Activated CD4-positive, CD25-positive, alpha-beta regulatory T cell treated with anti-CD3 and anti-CD28 coated beads, Interleukin-2, amount 50 U/mL, for 16 hours (primary cell): ENCODE data around the gene EEF1AKMT4.
A peak's percentile ranks its signal among the peaks of the same experiment; 100 is the strongest.
"Not testable (repeated sequence)": the region's sequence is repeated elsewhere in the genome, so short reads cannot be mapped to it uniquely, and the experiment has no call there.

Experiments
- DNase-seq: peaks from one replicate; pipeline ENCODE4 v3.0.0-alpha.2; 2020; ENCODE audit warnings: low read depth, low spot score

The EEF1AKMT4 gene

DNA sequence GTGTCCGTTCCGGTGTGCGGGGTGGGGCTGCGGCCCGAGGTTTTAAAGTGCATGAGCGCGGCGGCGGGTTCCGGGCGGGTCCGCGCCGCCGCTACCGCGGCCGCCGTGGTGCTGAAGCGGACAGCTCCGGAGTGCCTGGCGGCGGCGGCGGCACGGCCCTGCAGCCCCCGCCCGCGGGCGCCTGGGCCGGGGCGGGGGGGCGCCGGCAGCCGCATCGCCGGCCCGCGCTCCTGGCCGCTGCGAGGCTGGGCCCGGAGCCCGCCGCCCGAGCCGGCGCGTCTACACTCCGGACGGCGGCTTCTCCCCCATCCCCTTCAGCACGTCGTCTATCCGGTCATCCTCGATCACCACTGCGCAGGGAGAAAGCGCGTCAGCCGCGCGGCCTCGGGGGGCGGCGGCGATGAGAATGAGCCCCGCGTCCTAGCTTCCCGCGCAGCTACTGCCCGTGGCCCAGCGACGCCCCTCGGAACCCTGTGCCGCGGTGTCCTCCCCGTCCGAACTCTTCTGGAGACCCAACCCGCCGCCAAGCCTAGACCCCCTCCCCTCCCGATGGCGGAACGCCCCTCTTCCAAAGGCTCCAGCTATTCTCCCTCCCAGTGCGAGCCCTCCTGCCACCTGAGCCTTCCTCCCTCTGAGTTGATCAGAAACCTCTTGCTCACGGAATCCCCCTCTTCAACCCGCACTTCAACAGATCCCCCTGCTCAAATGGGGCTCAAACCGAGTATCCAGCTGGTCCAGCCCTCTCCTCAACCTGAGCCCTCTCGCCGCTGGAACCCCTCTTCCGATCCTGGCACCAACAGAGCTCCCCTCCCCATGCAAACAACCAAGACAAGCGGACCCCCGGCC, 10.6 kb downstream of the EEF1AKMT4 start:
- no peak for DNase-seq

DNA sequence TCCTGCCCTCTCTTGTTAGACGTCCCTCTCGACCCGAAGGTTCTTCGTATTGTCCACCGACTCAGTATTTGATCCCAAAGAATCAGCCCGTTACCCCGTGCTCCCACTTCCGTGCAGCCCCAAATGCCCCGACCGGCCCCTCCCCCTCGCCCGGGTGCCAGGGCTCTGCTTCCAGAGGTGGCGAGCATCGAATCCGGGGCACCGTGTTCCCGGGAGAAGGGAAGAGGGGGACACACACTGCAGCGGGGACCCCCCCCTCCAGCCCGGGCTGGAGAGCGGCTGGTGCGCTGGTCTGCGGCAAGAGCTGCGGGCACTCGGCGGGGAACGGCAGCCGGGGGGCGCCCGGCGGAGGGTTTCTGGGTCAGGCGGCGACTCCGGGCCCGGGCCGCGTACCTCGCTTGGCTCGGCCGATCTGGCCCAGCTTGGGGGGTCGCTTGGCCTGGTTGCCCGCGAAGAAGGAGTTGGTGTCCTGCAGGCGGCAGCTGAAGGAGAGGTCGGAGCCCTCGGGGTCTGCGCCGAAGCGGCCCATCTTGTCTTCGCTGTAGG, 11.3 kb downstream of the EEF1AKMT4 start:
- DNase-seq = no peak

DNA sequence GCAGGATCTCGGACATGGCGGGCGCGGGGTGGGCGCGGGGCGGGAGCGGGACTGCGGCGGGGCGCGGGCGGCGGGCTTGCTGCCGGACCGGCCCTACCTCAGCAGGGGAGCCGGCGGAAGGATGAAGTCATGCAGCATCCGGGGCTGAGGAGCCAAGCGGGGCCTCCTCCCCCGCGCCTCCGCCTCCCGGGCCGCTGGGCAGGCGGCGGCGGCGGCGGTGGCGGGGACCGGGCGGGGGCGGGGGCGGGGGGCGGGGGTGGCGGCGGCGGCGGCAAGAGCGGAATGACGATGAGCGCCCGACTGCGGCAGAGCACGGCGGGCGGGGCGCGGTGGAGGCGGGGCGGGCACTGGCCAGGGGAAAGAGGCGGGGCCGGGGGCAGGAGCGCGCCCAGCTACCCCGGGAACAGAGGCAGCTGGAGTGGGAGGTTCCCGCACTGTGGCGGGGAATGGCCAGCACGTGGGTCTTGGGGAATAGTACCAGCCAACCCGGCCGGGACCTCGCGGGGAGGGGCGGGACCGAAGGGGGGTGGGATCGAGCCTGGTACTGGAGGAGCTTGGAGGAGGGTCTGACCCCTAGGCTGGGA, 11.9 kb downstream of the EEF1AKMT4 start, which contains the start of gene CAMK2N2:
Gene CAMK2N2 (minus strand): TSS at position 284 of the 584 bp plus-strand sequence. CDS start 268 bp downstream, at position 16.
- no peak for DNase-seq

- no peak for DNase-seq
Measured at GRCh38 chr3:184261854-184262763, 12.6 kb downstream of the EEF1AKMT4 start.

- no peak for DNase-seq
Measured at GRCh38 chr3:184262764-184263179, 13.3 kb downstream of the EEF1AKMT4 start.

GRCh38 chr3:184267249-184267648, 17.8 kb downstream of the EEF1AKMT4 start:
- not testable (repeated sequence) for DNase-seq

DNA sequence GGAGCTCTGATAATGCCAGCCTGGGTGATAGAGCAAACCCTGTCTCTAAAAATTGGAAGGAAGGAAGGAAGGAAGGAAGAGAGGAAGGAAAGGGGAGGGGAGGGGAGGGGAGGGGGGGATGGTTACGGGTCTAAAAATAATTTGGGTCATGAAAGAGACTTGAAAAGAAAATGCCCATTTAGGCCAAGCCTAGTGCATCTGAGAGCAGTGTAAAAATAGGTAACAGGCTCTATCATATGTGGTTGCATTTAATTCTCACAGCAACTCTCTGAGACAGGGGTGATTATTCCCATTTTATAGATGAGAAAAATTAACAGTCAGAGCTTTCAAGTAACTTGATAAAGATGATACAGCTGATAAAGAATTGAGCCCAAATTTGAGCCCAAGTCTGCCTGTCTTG, 22.8 kb downstream of the EEF1AKMT4 start:
- no peak for DNase-seq

DNA sequence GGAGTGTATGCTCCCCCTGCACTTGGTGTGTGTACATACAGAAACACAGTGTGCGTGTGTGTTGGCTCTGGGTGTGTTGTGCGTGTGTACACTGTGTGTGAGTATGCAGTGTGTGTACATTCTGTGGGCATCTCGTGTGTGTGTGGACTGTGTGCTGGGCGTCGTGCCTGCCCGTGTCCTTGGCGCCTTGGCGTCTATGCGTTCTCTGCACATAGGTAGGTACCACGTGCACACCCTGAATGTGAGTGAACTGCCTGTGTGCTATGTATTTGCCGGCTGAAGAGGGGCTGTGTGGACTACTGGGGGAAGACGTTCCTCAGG, 25.9 kb downstream of the EEF1AKMT4 start:
- no peak for DNase-seq

DNA sequence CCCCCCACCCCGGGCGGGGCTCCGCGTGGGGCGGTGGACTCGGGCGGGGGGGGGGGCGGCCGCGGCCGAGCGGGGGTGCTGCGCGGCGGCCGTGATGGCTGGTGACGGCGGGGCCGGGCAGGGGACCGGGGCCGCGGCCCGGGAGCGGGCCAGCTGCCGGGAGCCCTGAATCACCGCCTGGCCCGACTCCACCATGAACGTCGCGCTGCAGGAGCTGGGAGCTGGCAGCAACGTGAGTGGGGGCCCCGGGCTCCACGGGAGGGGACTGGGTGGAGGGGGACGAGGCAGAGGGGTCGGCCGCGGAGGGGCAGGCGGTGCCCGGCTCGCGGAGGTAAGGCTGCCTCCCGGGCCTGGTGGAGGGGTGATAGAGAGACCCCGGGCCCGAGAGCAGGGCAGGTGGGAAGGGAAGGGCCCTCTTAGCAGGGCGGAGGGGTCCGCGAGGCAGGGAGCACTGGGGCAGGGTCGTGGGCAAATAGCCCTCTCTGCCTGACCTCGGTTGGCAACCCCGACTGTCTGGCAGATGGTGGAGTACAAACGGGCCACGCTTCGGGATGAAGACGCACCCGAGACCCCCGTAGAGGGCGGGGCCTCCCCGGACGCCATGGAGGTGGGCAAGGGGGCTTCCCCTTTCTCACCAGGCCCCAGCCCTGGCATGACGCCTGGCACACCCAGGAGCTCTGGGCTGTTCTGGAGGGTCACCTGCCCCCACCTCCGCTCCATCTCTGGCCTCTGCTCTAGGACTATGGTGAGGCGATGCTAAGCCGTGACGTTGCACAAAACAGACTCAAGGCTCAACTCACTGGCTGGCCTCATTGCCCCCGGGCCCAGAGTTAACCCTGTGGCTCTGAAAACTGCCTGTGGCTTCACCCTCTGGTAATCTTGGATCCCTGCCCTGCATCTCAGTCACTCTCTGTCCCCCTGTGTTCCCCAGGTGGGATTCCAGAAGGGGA, 26.8 kb downstream of the EEF1AKMT4 start, which contains the start of gene ECE2:
Gene ECE2 (plus strand): TSS at position 62 of the 950 bp plus-strand sequence. CDS start 132 bp downstream, at position 194.
- no peak for DNase-seq

GRCh38 chr3:184277366-184277765, 27.9 kb downstream of the EEF1AKMT4 start:
- no peak for DNase-seq

- no peak for DNase-seq
Measured at GRCh38 chr3:184282941-184283340, 33.5 kb downstream of the EEF1AKMT4 start.

- no peak for DNase-seq
Measured at GRCh38 chr3:184283681-184284080, 34.2 kb downstream of the EEF1AKMT4 start.

GRCh38 chr3:184284696-184285095, 35.2 kb downstream of the EEF1AKMT4 start:
- no peak for DNase-seq

DNA sequence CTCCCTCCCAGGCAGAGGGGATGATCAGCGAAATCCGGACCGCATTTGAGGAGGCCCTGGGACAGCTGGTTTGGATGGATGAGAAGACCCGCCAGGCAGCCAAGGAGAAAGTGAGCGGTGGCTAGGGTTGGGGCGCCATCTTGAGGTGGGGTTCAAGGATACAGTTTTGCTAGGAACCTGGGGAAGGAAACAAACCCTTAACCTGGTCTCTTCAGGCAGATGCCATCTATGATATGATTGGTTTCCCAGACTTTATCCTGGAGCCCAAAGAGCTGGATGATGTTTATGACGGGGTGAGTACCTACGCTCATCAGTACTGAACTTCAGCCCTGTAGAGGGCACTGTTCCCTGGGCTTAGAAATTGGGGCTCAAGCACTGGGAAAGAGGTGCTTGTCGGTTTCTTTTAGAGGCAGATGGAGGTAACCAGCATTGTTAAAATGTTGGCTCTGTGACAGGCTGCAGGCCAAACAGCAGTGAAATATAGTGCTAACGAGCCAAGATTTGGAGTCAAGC, 40.0 kb downstream of the EEF1AKMT4 start:
- peak; percentile 28 for DNase-seq

- no peak for DNase-seq
Measured at GRCh38 chr3:184290331-184290730, 40.9 kb downstream of the EEF1AKMT4 start.

DNA sequence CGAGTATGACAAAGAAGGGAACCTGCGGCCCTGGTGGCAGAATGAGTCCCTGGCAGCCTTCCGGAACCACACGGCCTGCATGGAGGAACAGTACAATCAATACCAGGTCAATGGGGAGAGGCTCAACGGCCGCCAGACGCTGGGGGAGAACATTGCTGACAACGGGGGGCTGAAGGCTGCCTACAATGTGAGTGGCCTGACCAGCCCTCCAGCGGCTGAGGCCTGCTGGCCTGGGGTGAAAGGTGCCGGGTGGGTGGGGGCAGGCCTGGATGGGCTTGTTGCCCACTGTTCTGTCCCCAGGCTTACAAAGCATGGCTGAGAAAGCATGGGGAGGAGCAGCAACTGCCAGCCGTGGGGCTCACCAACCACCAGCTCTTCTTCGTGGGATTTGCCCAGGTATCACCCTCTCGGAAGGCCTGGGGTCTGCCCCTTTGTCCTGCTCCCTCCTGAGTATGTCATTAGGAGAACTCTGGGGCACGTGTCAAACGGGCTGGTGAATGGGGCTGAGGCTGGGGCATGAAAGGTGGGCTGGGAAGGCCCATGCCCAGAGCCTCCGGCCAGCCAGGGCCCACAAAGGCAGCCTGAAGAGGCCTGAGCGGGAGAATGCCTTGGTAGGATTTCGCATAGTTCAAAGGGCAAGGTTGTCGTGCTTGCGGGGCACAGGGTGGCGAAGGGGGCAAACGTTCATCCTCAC, 41.7 kb downstream of the EEF1AKMT4 start:
- DNase-seq = no peak

DNA sequence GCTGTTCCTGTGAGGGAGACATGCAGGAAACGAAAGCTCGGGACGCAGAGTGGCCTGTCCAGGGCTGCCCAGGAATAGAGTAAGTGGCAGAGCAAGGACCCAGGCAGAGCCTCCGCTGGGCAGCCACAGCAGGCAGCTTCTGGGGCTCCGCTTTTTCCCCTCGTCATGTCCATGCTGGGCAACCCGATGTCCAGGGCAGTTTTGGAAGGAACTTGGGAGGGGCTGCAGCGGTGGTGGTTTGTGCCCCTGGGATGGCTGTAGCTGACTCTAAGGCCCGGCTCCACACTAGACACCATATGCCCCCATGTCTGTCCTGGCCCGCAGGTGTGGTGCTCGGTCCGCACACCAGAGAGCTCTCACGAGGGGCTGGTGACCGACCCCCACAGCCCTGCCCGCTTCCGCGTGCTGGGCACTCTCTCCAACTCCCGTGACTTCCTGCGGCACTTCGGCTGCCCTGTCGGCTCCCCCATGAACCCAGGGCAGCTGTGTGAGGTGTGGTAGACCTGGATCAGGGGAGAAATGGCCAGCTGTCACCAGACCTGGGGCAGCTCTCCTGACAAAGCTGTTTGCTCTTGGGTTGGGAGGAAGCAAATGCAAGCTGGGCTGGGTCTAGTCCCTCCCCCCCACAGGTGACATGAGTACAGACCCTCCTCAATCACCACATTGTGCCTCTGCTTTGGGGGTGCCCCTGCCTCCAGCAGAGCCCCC, 42.4 kb downstream of the EEF1AKMT4 start:
- DNase-seq = no peak

GRCh38 chr3:184295771-184296170, 46.3 kb downstream of the EEF1AKMT4 start:
- no peak for DNase-seq

DNA sequence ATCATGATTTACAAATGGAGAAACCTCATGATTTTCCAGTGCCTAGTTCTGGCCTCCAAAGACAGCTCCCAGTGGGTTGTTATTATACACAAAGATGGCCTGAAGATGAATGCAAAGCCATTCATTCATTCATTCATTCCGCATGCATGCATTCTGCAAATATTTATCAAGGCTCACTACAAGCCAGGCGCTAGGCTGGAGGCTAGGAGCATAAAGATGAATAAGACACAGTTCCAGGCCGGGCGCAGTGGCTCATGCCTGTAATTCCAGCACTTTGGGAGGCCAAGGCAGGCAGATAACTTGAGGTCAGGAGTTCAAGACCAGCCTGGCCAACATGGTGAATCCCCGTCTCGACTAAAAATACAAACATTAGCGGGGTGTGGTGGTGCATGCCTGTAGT, 47.1 kb downstream of the EEF1AKMT4 start:
- DNase-seq = no peak
